ENCODE data around the gene GPR37. TPM values are rescaled to one million over a fixed set of nuclear protein-coding genes. Genes with fewer than 3 reads are reported as not detected.

GPR37 gene
- total RNA-seq, 1 experiment from 2014 or later, result 0.24 TPM

GRCh38 chr7:124780056-124780455, 14.5 kb upstream of the GPR37 start:
- DNase-seq (ENCODE audit: low read depth), result no peak

GRCh38 chr7:124779620-124780019, 14.0 kb upstream of the GPR37 start:
- no peak for DNase-seq (ENCODE audit: low read depth)

DNA sequence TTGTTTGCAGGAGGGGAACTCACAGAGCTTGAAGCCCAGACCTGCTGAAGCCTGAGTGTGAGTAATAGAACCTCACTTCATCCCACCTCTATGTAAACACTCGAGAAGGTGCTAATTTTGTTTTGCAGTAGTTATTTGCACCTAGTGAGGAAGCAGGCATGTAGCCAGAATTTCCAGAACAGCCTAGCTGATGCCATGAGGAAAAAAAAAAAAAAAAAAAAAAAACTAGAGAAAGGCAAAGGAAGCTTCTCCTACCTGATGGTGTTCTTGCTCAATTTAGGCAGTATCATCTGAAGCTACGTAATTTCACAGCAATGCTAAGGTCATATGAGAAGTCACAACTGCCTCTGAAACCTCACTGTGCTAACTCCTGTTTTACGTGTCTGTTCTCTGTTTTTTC, 13.6 kb upstream of the GPR37 start:
- DNase-seq (ENCODE audit: low read depth), result no peak

DNA sequence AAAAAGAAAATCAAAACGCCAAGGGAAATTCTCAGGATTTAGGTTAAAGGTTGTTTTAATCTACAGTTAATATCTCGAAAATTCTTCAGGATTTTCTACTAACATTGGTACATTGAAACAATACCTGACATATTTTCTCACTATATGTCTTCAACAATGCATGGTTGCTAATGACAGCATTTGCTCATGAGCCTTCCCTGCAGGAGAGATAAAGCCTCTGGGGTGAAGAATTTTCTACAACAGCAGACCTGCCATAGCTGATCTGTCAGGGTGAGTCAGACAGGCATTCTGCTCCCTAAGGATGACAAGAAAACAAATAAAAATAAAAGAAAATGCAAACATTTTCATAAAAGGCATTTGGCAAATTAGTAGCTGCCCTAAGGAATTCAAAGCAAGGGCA, 11.7 kb upstream of the GPR37 start:
- DNase-seq (ENCODE audit: low read depth), result no peak

DNA sequence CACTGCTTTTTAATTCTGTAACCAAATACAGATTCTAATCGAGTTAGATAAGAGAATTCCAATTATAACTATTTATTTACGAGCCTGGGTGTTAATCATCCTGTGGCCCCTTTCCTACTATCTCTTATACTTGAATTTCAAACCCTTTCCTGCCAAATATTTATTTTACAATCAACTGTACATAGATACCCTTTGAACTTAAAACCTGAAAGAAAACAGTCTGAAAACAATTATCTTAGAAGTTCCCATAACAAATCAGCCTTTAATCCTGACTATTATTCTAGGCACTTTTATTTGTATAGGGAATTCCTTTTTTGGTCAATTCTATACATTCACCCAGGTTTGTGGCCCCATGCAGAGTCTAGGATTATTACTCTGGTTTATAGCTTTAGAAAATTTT, 10.6 kb upstream of the GPR37 start:
- no peak for DNase-seq (ENCODE audit: low read depth)

DNA sequence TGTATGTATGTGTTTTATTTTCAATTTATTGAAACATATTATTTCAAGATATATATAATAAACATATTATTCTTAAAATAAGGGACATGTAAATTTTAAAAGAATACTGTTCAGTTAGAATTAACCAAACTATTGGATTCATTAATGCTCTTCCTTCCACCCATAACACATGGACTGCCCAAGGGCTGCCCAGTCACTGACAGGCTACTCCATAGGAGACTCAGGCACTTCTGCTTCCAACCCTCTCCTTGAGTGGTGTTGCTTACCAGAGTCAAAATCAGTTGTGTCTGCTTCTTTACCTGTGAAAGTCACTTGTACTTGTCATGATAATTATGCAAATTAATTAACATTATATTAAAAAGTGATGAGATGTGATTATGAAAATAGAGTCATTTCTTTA, 9.8 kb upstream of the GPR37 start:
- DNase-seq (ENCODE audit: low read depth), result no peak

GRCh38 chr7:124773938-124774337, 8.3 kb upstream of the GPR37 start:
- DNase-seq (ENCODE audit: low read depth), result no peak

DNA sequence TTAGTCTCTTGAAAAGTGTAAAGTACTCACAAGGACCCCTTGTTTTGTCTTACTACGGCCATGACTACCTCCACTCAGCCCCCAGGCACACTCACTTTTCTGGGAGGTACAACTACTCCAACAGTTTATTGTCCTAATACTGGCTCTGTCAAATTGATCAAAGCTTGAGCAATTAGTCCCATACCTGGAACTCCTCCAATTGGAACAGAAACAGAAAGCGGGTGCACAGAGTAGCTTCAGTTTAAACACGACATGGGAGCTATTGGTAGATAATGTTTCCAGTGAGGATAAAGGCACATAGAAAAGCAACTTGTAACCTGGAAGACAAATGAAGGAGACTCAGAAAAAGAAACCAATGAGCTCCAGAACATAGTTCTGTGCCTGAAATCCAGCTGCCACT, 7.7 kb upstream of the GPR37 start:
- DNase-seq (ENCODE audit: low read depth), result no peak

DNA sequence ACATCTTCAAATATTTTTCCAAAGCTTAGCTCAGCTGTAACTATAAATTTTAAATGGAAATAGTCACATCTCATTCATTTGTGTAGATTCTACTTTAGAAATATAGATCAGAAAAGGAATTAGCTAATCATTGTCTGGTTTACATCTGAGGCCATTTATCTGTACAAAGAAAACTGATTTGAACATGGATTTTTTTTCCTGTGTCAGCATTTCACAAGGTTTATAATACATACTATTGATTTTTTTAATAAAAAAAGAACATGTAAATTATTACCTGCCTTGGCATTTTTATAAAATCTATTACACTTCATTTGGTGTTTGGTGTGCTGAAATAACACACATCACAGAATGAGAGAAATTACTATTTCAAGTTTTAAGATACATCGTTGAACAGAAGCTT, 3.5 kb upstream of the GPR37 start:
- DNase-seq (ENCODE audit: low read depth), result no peak

- no peak for DNase-seq (ENCODE audit: low read depth)
These were observed 2.9 kb upstream of the GPR37 start for GRCh38 chr7:124768525-124768924.

GRCh38 chr7:124764847-124765400, 668 bp downstream of the GPR37 start:
- no peak for DNase-seq (ENCODE audit: low read depth)

GRCh38 chr7:124764051-124764846, 1.3 kb downstream of the GPR37 start:
- DNase-seq (ENCODE audit: low read depth), result no peak

DNA sequence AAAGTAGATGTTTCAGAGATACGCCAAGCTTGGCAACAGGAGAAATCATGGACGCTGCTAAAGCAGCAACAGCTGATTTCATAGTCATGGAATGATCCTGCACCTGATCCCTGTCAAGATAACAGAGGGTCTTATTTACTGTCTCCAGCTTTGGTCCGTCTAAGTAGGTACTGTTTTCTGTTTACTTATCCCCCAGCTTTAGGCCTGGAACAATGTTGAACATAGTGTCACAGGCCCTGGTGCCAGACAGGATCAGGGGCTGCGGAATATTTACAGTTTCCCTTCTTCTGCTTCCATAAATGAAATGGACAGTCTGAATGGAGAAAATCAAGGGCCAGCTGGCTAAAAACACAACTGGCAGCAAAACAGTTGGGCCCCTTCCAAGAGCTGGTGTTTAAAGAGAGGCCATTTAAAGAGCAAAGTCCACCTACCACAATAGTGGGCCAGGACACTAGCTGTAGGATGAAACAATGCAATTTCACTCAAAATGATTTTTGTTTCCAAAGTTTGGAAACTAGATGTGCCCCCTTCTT, 2.9 kb downstream of the GPR37 start:
- DNase-seq (ENCODE audit: low read depth), result no peak

GRCh38 chr7:124761164-124761715, 4.4 kb downstream of the GPR37 start:
- no peak for DNase-seq (ENCODE audit: low read depth)

- DNase-seq (ENCODE audit: low read depth), result peak; percentile 10
These were observed 7.3 kb downstream of the GPR37 start for GRCh38 chr7:124758327-124758726.

GRCh38 chr7:124754576-124755268, 10.9 kb downstream of the GPR37 start:
- peak; percentile 6 for DNase-seq (ENCODE audit: low read depth)

- DNase-seq (ENCODE audit: low read depth), result peak; percentile 1
These were observed 13.3 kb downstream of the GPR37 start for GRCh38 chr7:124752310-124752709.

- DNase-seq (ENCODE audit: low read depth), result no peak
These were observed 14.6 kb downstream of the GPR37 start for GRCh38 chr7:124751027-124751426.

DNA sequence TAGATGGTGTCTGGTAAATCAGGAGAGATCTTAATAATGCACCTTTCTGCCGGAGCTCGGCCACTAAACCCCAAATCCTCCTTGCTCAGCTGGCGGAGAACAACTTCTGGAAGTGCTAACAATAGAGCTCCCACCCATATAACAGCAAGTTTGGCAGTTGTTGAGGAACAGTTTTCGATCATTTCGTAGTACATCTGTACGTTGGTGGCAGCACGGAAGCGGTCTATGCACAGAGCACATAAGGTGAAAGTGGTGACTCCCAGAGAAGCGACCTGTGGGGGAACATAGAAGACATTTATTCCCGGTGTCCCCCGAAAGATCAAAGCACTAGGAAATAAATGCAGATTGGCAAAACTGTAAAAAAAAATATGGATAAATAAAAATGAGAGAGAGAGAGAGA, 18.5 kb downstream of the GPR37 start:
- no peak for DNase-seq (ENCODE audit: low read depth)

DNA sequence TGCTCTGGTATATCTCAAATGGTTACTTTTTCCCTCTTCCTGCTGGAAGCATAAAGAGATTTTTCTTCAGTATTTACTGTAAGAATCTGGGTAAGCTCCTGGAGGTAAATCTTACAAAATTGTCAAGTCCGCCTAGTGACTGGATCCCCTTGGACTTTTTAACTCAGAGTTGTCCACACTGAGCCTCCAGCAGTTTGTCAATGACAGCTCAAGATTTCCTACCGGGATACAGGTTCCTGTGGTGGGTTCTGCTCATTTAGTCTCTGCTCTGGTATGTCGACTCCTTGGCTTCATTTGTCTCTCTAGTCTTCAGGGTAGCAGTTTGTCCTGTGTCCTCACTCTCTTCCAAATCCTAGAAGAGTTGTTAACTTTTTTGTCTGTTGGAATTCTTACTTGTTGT, 27.0 kb downstream of the GPR37 start:
- DNase-seq (ENCODE audit: low read depth), result no peak

DNA sequence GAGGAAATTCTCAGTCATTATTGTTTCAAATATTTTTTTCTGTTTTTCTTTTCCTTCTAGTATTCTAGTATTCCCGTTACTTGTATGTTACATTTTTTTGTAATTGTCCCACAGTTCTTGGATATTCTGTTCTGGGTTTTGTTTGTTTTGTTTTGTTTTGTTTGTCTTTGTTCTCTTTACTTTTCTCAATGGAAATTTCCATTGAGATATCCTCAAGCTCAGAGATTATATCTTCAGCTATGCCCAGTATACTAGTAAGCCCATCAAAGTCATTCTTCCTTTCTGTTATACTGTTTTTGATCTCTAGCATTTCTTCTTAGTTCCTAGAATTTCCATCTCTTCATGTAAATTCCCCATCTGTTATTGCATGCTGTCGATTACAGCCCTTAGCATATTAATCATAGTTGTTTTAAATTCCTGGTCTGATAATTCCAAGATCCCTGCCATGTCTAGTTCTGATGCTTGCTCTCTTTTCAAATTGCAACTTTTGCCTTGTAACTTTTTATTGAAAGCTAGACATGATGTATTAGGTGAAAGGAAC, 27.8 kb downstream of the GPR37 start:
- DNase-seq (ENCODE audit: low read depth), result no peak

- no peak for DNase-seq (ENCODE audit: low read depth)
These were observed 37.0 kb downstream of the GPR37 start for GRCh38 chr7:124728610-124729009.

Data from RPMI7951 (cell line).